GM21786 (cell line): ENCODE results near the gene PLD1.
"Not testable (repeated sequence)": the region's sequence is repeated elsewhere in the genome, so short reads cannot be mapped to it uniquely, and the experiment has no call there.

ENCODE experiments used
- ATAC-seq: cut with Tn5 transposase; IDR thresholded peaks from one replicate; pipeline ENCODE4 v1.9.1; 2021; ENCODE audit not compliant: unreplicated experiment

PLD1 gene

DNA sequence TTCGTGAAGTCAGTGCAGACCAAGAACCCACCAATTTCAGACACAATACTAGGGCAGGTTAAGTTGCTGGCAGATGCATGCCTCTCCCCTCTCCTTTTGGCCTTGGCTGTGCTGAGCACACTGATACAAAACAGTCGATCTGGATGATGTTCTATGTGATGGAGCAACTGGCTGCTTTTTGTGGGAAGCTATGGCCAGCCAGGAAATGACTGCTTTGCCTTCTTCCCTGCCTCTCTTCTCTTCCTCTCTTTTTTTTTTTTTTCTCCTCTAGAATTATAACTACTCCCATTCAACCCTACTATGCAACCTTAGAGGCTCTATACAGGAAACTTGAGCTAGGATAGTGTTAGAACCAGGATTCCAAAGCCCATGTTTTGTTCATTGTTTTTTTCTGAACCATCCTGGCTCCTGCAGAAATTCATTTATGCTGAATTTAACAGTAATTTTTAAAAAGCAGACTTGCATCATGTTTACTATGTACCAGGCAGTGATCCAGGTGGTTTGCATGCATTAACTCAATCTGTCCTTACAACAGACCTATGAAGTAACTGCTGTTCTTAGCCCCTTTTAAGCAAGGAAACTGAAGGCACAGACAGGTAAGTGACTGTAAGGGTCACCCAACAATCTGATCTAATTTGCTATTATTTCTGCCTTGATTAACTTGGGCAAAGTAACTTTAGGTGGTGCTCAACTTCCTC lies 62.9 kb downstream of the PLD1 start:
- no peak for ATAC-seq

DNA sequence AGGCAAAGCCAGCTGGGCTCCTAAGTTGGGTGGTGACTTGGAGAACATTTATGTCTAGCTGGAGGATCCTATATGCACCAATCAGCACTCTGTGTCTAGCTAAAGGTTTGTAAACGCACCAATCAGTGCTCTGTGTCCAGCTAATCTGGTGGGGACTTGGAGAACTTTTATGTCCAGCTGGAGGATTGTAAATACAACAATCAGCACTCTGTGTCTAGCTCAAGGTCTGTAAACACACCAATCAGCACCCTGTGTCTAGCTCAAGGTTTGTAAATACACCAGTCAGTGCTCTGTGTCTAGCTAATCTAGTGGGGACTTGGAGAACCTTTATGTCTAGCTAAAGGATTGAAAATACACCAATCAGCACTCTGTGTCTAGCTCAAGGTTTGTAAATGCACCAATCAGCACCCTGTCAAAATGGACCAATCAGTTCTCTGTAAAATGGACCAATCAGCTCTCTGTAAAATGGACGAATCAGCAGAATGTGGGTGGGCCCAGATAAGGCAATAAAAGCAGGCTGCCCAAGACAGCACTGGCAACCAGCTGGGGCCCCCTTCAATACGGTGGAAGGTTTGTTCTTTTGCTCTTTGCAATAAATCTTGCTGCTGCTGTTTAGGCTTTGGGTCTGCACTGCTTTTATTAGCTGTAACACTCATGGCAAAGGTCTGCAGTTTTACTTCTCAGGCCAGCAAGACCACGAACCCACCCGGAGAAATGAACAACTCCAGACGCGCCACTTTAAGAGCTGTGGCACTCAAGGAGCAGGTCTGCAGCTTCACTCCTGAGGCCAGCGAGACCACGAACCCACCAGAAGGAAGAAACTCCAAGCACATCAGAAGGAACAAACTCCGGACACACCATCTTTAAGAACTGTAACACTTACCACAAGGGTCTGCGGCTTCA lies 63.7 kb downstream of the PLD1 start:
- ATAC-seq, result not testable (repeated sequence)

DNA sequence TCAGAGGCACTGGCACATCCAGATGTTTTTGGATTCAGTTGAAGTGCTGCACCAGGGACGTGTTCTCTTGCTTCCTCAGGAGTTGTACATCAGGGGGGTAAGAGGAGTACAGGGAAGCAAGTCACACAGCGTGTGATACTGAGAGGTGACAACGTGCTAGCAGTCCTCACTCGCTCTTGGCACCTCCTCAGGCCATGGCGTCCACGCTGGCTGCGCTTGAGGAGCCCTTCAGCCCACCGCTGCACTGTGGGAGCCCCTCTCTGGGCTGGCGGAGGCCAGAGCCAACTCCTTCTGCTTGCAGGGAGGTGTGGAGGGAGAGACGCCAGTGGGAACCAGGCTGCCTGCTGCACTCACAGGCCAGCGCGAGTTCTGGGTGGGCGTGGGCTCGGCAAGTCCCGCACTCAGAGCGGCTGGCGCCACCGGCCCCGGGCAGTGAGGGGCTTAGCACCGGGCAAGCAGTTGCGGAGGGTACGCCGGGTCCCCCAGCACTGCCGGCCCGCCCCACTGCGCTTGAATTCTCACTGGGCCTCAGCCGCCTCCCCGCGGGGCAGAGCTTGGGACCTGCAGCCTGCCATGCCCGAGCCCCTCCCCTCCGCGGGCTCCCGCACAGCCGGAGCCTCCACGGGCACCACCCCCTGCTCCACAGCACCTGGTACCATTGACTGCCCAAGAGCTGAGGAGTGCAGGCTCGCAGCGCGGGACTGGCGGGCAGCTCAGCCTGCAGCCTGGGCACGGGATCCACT lies 64.5 kb downstream of the PLD1 start:
- no peak for ATAC-seq

DNA sequence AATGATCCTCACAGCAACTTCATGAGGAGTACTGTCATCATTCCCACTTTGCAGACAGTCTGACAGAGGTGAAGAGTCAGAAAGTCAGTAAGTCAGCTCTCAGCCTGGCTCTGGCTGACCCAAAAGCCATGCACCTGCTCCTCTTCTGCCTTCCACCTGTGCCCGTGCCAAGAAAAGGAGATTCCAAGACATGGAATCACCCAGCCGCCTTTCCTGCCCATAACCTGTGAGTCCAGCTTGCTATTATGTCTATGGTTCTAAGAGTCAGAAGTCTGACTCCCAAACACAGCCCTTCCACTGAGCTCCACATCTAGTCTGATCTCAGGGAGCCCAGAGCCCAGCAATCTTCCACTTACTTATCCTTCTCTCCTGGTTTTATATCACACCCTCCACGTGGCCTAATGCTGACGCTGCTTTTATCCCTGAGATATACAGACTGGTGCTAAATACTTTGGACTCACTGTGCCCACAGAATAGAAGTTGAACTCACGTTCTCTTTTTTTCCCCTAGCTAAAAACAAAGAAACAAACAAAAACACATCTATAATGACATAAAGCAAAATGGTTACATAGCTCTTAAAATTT lies 66.0 kb downstream of the PLD1 start:
- ATAC-seq, result no peak

DNA sequence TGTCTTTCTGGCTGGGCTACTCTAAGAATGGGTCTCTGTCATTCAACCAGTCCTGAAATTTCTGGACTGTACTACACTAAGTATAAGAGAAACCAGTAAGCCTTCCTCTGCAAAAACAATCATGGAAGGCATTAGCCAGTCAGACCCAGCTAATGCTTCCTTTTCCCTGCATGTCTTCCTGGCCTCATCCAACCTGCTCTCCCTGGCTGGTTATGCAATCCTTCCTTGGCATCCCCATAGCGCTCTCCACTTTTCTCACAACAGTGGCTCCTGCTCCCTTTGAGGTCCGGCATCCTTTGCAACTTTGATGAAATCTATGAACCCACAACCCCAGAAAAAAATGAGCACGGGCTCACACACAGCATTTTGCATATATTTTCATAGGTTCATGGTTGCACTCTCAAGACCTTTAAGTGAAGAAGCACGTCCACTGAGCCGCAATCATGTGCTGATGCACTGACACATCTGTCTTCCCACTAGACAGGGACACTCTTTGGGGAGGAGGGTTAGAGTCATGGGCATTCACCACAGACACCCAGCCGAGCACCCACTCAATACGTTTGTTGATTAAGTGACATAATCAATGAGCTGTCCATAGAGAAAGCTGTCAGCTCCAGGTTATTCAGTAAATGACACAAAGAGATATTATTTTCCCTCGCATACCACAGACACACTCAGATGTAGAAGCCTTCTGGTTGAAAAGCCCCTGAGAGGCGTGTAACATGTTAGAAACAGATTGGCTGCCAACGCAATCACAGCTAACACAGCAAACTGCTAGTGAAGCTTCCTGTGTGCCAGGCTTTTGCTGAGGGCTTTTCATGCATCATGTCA lies 66.7 kb downstream of the PLD1 start:
- ATAC-seq, result no peak

DNA sequence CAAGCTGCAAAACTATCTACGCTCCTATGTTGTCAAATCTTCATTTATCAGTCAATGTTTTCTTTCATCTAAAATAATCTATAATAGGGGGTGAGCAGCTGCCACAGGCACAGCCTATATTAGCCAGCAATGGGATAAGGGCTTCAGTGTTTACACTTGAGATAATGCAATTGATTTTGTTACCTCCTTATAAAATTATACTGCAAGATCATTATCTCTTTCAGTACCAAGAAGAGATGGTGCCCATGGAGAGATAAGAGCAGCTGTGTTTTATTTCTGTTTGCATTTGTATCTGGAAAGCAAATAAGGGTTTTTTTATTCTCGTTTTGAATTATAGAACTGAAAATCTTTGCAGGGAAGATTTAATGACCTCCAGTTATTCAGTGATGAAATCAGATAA lies 68.9 kb downstream of the PLD1 start:
- no peak for ATAC-seq

DNA sequence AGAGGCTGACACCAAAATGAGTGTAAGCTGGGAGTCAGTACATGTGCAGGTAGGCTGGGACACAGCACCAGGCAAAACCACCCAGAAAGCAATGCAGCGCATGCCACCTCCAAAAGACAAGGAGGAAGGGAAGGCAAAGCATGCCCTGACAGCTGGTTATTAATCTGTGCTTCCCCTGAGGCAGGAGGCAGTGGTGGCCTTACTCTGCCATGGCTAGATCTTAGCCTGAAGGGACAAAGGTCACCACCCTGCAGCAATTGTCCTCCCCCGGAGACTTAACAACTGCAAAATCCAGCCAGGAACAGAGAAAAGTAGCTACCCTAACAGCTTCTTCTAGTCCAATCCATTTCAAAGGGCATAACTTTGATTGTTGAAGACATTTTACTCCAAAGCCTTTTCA lies 73.7 kb downstream of the PLD1 start:
- ATAC-seq, result no peak

DNA sequence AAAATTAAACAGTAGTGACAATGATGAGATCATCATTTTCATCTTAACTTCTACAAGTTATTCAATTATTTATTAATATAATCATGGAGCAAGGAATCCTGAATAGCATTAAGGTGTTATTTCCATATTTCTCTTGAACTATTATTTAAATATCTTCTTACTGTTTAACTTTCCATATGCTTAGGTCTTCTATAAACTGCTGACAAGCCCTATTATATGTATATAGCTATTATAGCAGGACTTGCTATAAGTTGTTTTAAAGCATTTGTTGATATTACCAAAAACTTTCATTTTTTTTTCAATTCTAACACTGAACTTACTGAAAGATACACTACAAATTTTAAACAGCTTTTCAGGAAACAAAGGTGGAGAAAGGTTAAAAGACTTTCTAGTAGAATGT lies 76.7 kb downstream of the PLD1 start:
- ATAC-seq, result no peak

DNA sequence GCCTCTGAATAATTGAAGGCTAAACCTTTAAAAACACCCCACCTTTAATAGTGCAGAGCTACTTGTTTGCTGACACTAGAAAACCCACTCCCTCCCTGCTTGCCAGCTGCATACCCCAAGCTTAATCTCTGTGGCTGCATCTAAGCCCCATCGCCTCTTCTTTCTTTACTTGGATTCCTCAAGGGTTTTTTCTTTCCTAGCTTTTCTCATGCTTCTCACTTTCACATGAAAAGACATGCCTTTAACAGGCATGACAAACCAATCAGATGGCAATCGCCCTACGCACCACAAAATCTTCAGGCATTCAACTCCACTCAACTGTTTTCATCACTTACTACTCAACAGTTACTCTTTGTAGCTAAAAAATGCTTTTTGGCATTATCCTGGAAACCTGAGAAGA lies 77.5 kb downstream of the PLD1 start:
- no peak for ATAC-seq

DNA sequence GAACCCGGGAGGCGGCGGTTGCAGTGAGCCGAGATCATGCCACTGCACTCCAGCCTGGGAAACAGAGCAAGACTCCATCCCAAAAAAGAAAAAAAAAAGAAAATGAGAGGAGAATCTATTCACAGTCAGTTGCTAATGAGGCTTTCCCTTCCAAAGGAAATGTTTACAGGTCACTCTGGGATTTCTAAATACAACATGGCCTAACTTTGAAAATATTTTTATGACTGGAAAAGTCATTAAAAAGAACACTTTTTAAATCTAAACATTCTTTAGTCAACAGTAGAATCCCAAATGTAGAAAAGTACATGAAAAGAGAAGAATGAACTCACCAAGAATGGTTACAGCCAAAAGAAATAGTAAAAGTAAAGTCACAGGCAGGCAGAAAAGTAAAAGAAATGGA lies 78.6 kb downstream of the PLD1 start:
- no peak for ATAC-seq

DNA sequence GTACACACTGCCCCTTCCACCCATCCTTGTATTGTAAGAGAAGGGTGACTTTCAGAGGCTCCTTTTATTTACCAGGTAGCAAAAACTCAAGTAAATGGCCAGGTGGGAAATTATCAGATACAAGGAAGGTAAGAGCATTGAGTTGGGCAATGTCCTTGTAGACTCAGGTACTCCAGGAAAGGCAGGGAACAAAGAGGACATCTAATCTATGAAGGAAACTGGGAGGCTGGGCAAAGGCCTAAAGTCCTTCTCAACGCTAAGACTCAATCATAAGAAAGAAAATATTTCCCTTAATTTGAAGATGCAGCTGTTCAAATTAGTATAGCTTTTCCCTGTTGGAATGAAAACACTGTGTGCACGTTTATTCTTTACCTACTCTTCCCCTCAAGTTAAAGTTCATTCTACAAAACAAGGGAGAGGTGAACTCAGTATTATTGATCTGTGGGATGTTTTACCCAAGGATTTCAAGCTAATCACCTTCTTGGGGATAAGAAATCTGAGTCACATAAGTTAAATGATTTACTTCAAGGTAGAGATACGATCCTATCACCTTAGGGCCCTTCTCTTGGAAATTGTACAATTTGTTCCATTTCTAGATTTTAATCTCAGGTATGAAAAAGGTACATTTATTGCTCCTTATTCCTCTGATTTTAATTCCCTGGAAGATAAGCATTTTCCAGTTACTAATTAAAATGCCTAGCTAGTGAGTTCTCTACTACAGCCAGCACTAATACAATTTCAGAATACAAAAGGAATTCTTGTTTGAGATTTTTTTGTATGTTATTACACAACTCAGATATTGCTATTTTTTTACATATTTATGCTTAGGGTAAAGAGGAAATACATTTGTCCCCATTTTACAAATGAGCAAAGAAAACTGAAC lies 80.6 kb downstream of the PLD1 start:
- no peak for ATAC-seq

DNA sequence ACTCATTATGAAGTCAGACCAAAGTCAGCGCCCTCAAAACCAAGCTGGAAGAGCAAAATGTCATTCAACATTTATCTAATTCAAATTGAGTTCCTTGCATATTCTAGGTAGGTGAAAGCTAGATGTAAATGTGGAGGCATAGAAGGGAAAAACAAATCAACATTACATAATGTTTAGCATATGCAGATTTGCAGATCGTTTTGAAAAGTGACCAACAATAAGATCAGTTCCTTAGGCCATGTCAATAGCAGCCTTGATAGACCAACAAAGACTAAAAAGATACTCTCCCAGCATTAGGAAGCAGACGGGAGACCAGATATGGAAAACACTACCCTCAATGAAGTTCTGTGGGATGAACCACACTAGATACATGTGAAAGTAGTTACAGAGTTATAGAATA lies 83.0 kb downstream of the PLD1 start:
- no peak for ATAC-seq

DNA sequence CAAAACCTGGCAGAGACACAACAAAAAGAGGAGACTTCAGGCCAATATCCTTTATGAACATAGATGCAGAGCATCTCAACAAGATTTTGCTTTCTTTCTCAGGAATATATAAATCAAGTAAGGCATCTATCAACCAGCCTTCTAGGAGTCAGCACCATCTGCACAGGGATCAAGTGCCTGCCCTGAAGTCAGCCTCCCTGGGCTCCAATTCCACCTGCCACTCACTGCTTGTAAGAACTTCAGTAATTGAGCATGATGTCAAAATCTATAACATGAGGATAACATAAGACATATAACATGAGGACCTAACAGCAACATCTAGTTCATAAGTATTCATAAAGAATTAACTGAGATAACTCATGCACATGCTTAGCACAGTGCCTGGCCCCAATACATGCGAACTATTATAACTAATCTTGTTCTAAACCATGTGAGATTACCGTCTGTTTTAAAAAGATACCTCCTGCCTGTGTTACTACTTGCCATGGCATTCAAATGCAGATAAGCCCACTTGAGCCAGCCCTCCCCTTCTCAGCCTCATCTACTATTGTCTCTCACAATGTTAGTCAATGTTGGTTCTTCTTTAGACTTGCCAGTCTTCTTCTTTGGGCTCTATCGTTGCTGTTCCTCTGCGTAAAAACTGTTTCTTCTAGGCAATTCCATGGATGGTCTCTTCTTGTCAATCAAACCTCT lies 91.6 kb downstream of the PLD1 start:
- no peak for ATAC-seq

DNA sequence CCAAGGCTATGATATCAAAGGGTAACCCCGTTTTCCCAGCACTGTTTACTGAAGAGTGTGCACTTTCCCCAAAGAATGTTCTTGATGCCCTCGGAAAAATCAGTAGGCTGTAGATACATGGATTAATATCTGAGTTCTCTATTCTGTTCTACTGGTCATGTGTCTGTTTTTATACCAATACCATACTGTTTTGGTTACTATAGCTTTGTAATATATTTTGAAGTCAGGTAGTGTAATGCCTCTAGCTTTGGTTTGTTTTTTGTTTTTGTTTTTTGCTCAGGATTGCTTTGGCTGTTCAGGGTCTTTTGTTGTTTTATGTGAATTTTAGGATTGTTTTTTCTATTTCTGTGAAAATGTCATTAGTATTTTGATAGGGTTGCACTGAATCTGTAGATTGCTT lies 95.1 kb downstream of the PLD1 start:
- no peak for ATAC-seq

DNA sequence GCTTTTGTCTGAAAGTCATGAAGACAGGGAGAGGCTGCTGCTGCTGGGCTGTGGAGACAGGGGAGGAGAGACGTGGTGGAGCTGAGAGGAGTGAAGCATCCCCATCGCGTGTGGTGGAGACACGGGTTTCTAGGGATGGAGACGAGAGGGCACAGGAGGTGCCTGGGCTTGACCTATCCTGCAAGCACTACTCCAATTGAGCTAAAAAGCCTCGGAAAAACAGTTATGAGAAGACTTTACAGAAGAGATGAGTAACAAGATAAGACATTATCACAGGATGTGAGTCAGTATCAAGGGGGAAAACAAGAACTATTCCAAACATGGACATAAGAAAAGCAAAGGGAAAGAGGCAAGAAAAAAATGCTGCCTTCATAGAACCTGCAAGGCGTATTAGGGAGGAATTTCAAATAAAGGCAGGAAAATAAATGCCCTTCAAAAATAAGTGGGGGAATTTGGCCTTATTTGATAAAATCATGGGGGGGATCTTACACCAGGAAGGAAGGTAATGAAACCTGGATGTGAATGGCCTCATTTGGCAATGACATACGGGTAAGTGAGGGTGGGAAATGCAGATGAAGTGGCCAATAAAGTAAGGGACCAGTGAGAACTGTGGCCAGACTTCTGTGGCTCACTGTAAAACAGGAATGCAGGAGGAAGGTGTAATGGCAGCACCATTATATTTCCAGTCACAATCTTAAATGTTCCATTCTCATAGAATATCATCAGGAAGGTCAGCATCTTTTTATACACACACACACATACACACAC lies 97.9 kb downstream of the PLD1 start:
- ATAC-seq, result no peak

DNA sequence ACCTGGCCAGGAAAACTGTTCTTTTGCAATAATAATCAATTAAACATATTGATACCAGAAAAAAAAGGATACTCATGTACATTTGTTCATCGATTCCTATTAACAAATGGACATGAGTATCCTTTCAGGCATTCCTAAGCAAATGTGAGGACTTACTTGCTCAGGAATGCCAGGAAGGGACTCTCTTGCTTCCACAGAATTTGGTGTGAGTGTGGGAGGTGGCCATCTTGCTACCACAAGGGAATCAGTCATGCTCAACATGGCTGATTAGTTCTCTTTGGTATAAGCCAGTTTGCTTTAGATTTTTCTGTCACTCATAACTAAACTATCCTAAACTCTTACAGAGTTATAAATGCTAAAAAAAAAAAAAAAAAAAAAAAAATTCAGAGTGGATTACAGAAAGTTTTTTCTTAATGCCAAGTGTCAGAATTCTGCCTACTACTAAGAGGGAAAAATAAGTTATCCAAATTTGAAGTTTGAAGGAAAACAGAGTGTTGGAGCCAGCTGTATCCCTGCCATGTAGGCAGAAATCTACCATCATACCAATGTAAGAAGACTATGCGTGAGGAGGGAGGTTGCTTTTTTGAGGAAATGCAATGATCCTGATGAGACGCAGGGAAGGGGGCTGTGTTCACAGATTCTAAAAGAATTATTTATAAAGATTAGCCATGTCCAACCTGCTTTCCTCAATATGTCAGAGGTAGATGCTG lies 98.7 kb downstream of the PLD1 start:
- ATAC-seq, result no peak

DNA sequence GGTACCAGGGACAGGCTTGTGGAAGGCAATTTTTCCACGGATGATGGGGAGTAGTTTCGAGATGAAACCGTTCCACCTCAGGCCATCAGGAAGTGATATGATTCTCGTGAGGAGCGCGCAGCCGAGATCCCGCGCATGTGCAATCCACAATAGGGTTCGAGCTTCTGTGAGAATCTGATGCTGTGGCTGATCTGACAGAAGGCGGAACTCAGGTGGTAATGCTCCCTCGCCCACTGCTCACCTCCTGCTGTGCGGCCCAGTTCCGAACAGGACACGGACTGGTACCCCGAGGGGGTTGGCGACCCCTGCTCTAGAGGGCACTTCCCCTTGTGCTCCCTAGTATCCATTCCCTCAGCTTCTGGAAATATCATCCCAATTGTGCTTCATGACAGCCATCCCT lies 99.9 kb downstream of the PLD1 start:
- ATAC-seq, result no peak

DNA sequence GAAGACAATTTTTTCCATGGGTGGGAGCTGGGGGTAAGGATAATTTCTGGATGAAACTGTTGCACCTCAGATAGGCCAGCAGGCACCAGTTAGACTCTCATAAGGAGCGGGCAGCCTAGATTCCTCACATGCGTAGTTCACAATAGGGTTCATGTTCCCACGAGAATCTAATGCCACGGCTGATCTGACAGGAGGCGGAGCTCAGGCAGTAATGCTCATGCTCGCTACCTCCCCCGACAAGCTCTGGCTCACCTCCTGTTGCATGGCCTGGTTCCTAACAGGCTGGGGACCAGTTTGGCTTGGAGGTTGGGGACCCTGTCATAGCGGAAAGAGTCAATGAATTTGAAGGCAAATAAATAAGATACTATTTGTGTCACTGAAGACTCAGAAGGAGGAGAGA lies 105.5 kb downstream of the PLD1 start:
- ATAC-seq, result no peak
